Kidney (tissue), 14 donors: ENCODE data around the gene UBE3B. TPM values are rescaled to one million over a fixed set of nuclear protein-coding genes. Genes with fewer than 3 reads are reported as not detected.
A peak's percentile ranks its signal among the peaks of the same experiment; 100 is the strongest.

ENCODE experiments used
- DNase-seq, 5 donors: peaks; one replicate each; pipeline ENCODE4 v3.0.0-alpha.2; 2013 to 2020
- FAIRE-seq: peaks from 2 replicates; lab custom pipeline; 2012; peaks lifted over from hg19 to GRCh38; lab: Jason Lieb, UNC
- H3K27ac ChIP-seq, 2 donors: one replicate each; pipeline ENCODE4 v1.7.0; 2013; ENCODE audit warnings: low read depth in 2 of 2, low read length in 2 of 2, inconsistent platforms in 1 of 2
- H3K27me3 ChIP-seq: one replicate; pipeline ENCODE4 v1.7.1; 2013; ENCODE audit warnings: low read length, inconsistent platforms; ENCODE audit not compliant: control insufficient read depth, insufficient read depth
- H3K36me3 ChIP-seq, 3 donors: one replicate each; pipeline versions ENCODE4 v1.7.0 to v1.7.1; 2013; ENCODE audit warnings: low read length in 3 of 3, control low read depth in 1 of 3, inconsistent platforms in 1 of 3; ENCODE audit not compliant: insufficient read depth in 3 of 3, control insufficient read depth in 2 of 3
- H3K4me1 ChIP-seq, 3 donors: one replicate each; pipeline versions ENCODE4 v1.7.0 to v1.7.1; 2013; ENCODE audit warnings: low read length in 3 of 3, inconsistent platforms in 1 of 3, low read depth in 1 of 3; ENCODE audit not compliant: control insufficient read depth in 2 of 3, insufficient read depth in 2 of 3
- H3K4me3 ChIP-seq, 3 donors: one replicate each; pipeline versions ENCODE4 v1.7.0 to v1.8.1; 2013; ENCODE audit warnings: low read length in 3 of 3, control low read depth in 1 of 3, inconsistent platforms in 1 of 3
- H3K9ac ChIP-seq, 3 donors: one replicate each; pipeline versions ENCODE4 v1.7.0 to v1.7.1; 2013; ENCODE audit warnings: low read length in 3 of 3, control low read depth in 1 of 3, inconsistent platforms in 1 of 3
- H3K9me3 ChIP-seq, 3 donors: one replicate each; pipeline versions ENCODE4 v1.7.0 to v1.7.1; 2013; ENCODE audit warnings: low read length in 3 of 3, control low read depth in 1 of 3, inconsistent platforms in 1 of 3; ENCODE audit not compliant: control insufficient read depth in 2 of 3, insufficient read depth in 1 of 3
- intact Hi-C: fragments of 100-400 bp; cut with DNase I; formaldehyde crosslinking; loops from one replicate; pipeline ENCODE4 v1.11.1; 2022
- polyA plus RNA-seq: library from polyadenylated mRNA; stranded (reverse); fragments of 350-450 nt; fragmentation: Illumina TruSeq; extraction: RNeasy Lipid Tissue Mini Kit (QIAGEN cat#74804); gene quantifications from one replicate; pipeline ENCODE4 v1.2.3, GENCODE V29; 2014; ENCODE audit warnings: low read depth, low replicate concordance; ENCODE audit not compliant: insufficient read depth
- total RNA-seq: library from RNA; stranded (reverse); fragmentation: NEBNext Ultra II Directional; extraction: Animal tissue kit (Norgen Biotek cat#: 25700); gene quantifications from one replicate; pipeline ENCODE4 v1.2.1, GENCODE V29; 2021
- TF ChIP-seq, protein P1 (sequence below): IDR thresholded peaks from 3 replicates; pipeline ENCODE4 v1.5.1; 2012; ENCODE audit warnings: mild to moderate bottlenecking, moderate library complexity, borderline replicate concordance; ENCODE audit not compliant: insufficient read depth; ENCODE audit errors: extremely low read depth
- donor health status: control.
- donor health status: control.
- donor health status: control.
- donor health status: control.
- donor health status: control.
- donor health status: DM: yes; HTN: yes; CAD: no.
- donor health status: Normal renal cell carcinoma (clear cell type).

UBE3B gene
- total and polyA plus RNA-seq, 2 donors from 2014 or later, result 13.9 to 44.3 TPM

- no peak for FAIRE-seq
- no peaks in the 10 kb centered on the region for H3K27me3 ChIP-seq
- H3K4me3 ChIP-seq, result no peak overlapping the region
- H3K9ac ChIP-seq, result no peak overlapping the region
- intact Hi-C loops, result no loop called here
- no peak overlapping the region for H3K27ac ChIP-seq
- DNase-seq, result peak; percentile 40 to 90 (median 62)
- TF ChIP-seq, protein P1, sequence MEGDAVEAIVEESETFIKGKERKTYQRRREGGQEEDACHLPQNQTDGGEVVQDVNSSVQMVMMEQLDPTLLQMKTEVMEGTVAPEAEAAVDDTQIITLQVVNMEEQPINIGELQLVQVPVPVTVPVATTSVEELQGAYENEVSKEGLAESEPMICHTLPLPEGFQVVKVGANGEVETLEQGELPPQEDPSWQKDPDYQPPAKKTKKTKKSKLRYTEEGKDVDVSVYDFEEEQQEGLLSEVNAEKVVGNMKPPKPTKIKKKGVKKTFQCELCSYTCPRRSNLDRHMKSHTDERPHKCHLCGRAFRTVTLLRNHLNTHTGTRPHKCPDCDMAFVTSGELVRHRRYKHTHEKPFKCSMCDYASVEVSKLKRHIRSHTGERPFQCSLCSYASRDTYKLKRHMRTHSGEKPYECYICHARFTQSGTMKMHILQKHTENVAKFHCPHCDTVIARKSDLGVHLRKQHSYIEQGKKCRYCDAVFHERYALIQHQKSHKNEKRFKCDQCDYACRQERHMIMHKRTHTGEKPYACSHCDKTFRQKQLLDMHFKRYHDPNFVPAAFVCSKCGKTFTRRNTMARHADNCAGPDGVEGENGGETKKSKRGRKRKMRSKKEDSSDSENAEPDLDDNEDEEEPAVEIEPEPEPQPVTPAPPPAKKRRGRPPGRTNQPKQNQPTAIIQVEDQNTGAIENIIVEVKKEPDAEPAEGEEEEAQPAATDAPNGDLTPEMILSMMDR, result no peak
- peaks cover 0 to 27% (median 6%) of the 10 kb centered on the region in 3 donors for H3K36me3 ChIP-seq
- H3K4me1 ChIP-seq, result peaks cover 0 to 22% (median 21%) of the 10 kb centered on the region in 3 donors
- H3K9me3 ChIP-seq, result no peaks in the 10 kb centered on the region
Observed at GRCh38 chr12:109582636-109583035, 105.2 kb downstream of the UBE3B start.

DNA sequence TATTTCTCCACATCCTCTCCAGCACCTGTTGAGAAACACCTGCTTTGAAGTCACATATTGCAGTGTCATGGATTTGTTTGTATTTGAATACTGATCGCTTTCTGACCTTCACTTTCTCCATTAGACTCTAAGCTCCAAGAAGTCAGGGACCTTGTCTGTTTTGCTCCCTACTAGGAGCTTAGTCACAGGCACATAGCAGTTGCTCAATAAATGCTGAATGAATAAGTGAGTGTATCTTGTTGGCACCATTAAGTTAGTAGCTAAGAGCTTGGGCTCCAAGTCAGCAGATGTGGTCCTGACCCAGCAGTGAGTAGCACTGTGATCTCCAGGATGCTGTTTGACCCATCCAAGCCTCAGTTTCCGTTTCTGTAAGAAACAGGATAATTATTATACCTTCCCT, 106.3 kb downstream of the UBE3B start:
- TF ChIP-seq, protein P1, result no peak
- FAIRE-seq, result no peak
- no peak for DNase-seq
- Histone ChIP-seq H3K4me3 (no peak overlapping the region), H3K36me3 (peaks cover 0 to 27% (median 6%) of the 10 kb centered on the region in 3 donors), H3K9me3 (no peaks in the 10 kb centered on the region), H3K4me1 (peaks cover 0 to 17% (median 13%) of the 10 kb centered on the region in 3 donors), H3K27me3 (no peaks in the 10 kb centered on the region), H3K9ac (no peak overlapping the region), H3K27ac (no peak overlapping the region)
- intact Hi-C loops, result no loop called here

Other genes starting within 250 kb of the UBE3B start
- not detected for gene FOXN4, start 168.3 kb upstream of the UBE3B start, total RNA-seq
- gene FOXN4, start 168.3 kb upstream of the UBE3B start, polyA plus RNA-seq, result 0.82 TPM
- not detected for gene MYO1H, start 129.7 kb upstream of the UBE3B start, total RNA-seq
- gene MYO1H, start 129.7 kb upstream of the UBE3B start, polyA plus RNA-seq, result 0.56 TPM
- gene KCTD10, start 334 bp upstream of the UBE3B start, total RNA-seq, result 72.1 TPM
- gene KCTD10, start 334 bp upstream of the UBE3B start, polyA plus RNA-seq, result 23.6 TPM
- 42.9 TPM for gene MMAB, start 95.9 kb downstream of the UBE3B start, total RNA-seq
- 96.3 TPM for gene MMAB, start 95.9 kb downstream of the UBE3B start, polyA plus RNA-seq
- gene MVK, start 96.2 kb downstream of the UBE3B start, total RNA-seq, result 40.0 TPM
- gene MVK, start 96.2 kb downstream of the UBE3B start, polyA plus RNA-seq, result 48.1 TPM
- gene FAM222A, start 236.2 kb downstream of the UBE3B start, total RNA-seq, result 3.7 TPM
- 12.5 TPM for gene FAM222A, start 236.2 kb downstream of the UBE3B start, polyA plus RNA-seq